Measurements from ENCODE around the gene RLF. TPM values are rescaled to one million over a fixed set of nuclear protein-coding genes. Genes with fewer than 3 reads are reported as not detected.

The RLF gene
- total RNA-seq, 1 experiment from 2014 or later, result 15.1 TPM

DNA sequence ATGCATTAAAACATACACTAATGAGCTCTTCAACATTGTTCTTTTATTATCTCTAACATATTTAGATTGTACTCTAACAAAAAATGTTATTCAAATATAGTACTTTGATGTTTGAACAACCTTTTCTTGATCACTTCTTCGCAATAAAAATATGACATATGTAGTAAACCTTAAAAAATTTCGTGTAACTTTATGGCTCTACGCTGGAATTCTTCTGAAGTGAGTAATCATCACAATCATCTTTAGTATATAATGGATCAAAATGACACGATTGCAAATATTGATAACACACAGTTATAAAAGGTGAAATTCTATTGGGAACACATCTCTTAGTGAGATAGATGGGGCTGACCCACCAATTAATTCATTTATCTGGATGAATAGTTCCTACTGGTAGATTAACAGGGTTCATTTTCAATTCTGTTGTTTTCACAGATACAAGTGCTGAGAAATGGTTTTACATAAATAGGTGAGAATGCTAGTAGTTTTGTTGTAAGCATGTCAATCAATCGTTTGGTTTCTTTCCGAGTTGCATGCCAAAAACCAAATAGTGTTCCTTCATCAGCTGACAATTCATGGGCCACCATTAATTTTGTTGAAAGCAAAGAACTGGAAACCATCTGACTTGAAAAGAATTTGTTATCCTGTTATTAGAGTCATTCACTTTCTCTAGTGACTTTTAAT, 95.4 kb downstream of the RLF start:
- POLR2A ChIA-PET (ENCODE audit: unreplicated experiment), result interaction anchor here (0.7 kb wide), 1 partner anchor 37 kb away, joined by 3 read pairs; no protein-coding TSS in a partner anchor
- Histone ChIP-seq H3K9me2 (replicated peaks; ENCODE audit: low read length) (no peaks in the 10 kb centered on the region), H3K79me2 (ENCODE audit: low read length) (peaks cover 58% of the 10 kb centered on the region), H2AFZ (ENCODE audit: low read length) (no peak overlapping the region), H3K4me2 (ENCODE audit: low read length) (peak overlapping the region; percentile 83), H3K27me3 (ENCODE audit: low read length) (no peaks in the 10 kb centered on the region), H3K9me3 (ENCODE audit: low read length) (no peaks in the 10 kb centered on the region), H3K36me3 (ENCODE audit: low read depth, low read length) (peaks cover 13% of the 10 kb centered on the region; the same call in 1 of the 2 replicates), H3K9ac (ENCODE audit: low read length) (peak overlapping the region; percentile 97), H3K27ac (ENCODE audit: low read length) (no peak overlapping the region), H3K4me3 (ENCODE audit: low read length) (peak overlapping the region; percentile 100), H3F3A (ENCODE audit: low read length, unreplicated experiment) (no peaks in the 10 kb centered on the region), H4K20me1 (ENCODE audit: low read length) (no peaks in the 10 kb centered on the region), H3K4me1 (ENCODE audit: insufficient read depth, low read length) (peaks cover 11% of the 10 kb centered on the region)
- TF ChIP-seq, protein P1, sequence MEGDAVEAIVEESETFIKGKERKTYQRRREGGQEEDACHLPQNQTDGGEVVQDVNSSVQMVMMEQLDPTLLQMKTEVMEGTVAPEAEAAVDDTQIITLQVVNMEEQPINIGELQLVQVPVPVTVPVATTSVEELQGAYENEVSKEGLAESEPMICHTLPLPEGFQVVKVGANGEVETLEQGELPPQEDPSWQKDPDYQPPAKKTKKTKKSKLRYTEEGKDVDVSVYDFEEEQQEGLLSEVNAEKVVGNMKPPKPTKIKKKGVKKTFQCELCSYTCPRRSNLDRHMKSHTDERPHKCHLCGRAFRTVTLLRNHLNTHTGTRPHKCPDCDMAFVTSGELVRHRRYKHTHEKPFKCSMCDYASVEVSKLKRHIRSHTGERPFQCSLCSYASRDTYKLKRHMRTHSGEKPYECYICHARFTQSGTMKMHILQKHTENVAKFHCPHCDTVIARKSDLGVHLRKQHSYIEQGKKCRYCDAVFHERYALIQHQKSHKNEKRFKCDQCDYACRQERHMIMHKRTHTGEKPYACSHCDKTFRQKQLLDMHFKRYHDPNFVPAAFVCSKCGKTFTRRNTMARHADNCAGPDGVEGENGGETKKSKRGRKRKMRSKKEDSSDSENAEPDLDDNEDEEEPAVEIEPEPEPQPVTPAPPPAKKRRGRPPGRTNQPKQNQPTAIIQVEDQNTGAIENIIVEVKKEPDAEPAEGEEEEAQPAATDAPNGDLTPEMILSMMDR (conservative IDR thresholded peaks at IDR 0.05; ENCODE audit: low read depth, low read length), result no peak
- TF ChIP-seq EZH2phosphoT487 (IDR thresholded peaks at IDR 0.05; ENCODE audit: borderline replicate concordance, low read length), result no peak
- TF ChIP-seq EZH2 (IDR thresholded peaks at IDR 0.05; ENCODE audit: low read length, unreplicated experiment), result no peak
- CTCF ChIA-PET, result no interaction called here
- intact Hi-C loops (cut with micrococcal nuclease), result no loop called here
- no TSS peak for BruUV-seq (replicated peaks)
- ATAC-seq (no peak), DNase-seq (peak; percentile 57)

DNA sequence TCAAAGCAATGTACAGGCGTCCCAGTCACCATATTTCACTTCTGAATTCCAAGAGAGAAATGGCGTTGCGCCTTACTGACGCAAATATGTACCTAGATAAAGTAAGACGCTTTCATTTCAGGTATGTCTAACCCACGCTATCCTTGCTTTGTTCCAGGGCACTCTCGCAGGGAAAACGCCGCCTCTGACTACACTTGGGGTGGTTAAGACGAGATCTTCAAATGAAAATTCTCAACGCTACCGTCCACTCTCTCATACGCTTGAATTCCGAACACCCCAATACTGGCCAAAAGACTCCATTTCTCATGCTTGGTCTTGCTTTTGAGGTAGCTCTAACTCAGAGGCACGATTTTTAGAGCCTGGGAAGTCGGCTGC, 96.1 kb downstream of the RLF start:
- Histone ChIP-seq H4K20me1 (ENCODE audit: low read length) (no peaks in the 10 kb centered on the region), H3K4me2 (ENCODE audit: low read length) (peak overlapping the region; percentile 83), H3K27me3 (ENCODE audit: low read length) (no peaks in the 10 kb centered on the region), H3K36me3 (ENCODE audit: low read depth, low read length) (peaks cover 18% of the 10 kb centered on the region; the same call in 1 of the 2 replicates), H3K9me3 (ENCODE audit: low read length) (no peaks in the 10 kb centered on the region), H3F3A (ENCODE audit: low read length, unreplicated experiment) (no peaks in the 10 kb centered on the region), H3K4me3 (ENCODE audit: low read length) (peak overlapping the region; percentile 100), H3K27ac (ENCODE audit: low read length) (peak overlapping the region; percentile 88), H3K9me2 (replicated peaks; ENCODE audit: low read length) (no peaks in the 10 kb centered on the region), H2AFZ (ENCODE audit: low read length) (peak overlapping the region; percentile 83), H3K9ac (ENCODE audit: low read length) (peak overlapping the region; percentile 97), H3K79me2 (ENCODE audit: low read length) (peaks cover 58% of the 10 kb centered on the region), H3K4me1 (ENCODE audit: insufficient read depth, low read length) (peaks cover 11% of the 10 kb centered on the region)
- CTCF ChIA-PET, result interaction anchor here (0.7 kb wide), 1 partner anchor 32 kb away, joined by 7 read pairs; no protein-coding TSS in a partner anchor
- peak; percentile 4 for ATAC-seq
- POLR2A ChIA-PET (ENCODE audit: unreplicated experiment), result interaction anchor here (0.6 to 1.2 kb wide), 3 partner anchors 16 to 38 kb away, joined by 3 read pairs; no protein-coding TSS in a partner anchor
- intact Hi-C loops (cut with micrococcal nuclease), result no loop called here
- TF ChIP-seq EZH2 (IDR thresholded peaks at IDR 0.05; ENCODE audit: low read length, unreplicated experiment) (no peak), EZH2phosphoT487 (IDR thresholded peaks at IDR 0.05; ENCODE audit: borderline replicate concordance, low read length) (no peak)
- TF ChIP-seq, protein P1 (conservative IDR thresholded peaks at IDR 0.05; ENCODE audit: low read depth, low read length), result no peak
- TSS peak; percentile 90 for BruUV-seq (replicated peaks)
- DNase-seq, result no peak

Data from PC-3 (cell line).